Stomach smooth muscle (tissue), 2 donors: ENCODE results near the gene BANF1.

Source experiments
- H3K27ac ChIP-seq: one replicate; pipeline ENCODE4 v1.7.0; 2013; ENCODE audit warnings: mild to moderate bottlenecking, low read length, inconsistent platforms
- H3K27me3 ChIP-seq, 2 donors: one replicate each; pipeline ENCODE4 v1.7.0; 2013; ENCODE audit warnings: low read length in 2 of 2; ENCODE audit not compliant: insufficient read depth in 2 of 2, control insufficient read depth in 1 of 2
- H3K36me3 ChIP-seq, 2 donors: one replicate each; pipeline ENCODE4 v1.7.0; 2013; ENCODE audit warnings: low read length in 2 of 2; ENCODE audit not compliant: control insufficient read depth in 2 of 2, insufficient read depth in 2 of 2
- H3K4me1 ChIP-seq: one replicate; pipeline ENCODE4 v1.7.0; 2013; ENCODE audit warnings: low read length; ENCODE audit not compliant: control insufficient read depth, insufficient read depth
- H3K4me3 ChIP-seq, 2 donors: one replicate each; pipeline ENCODE4 v1.7.0; 2013; ENCODE audit warnings: low read length in 2 of 2
- H3K9ac ChIP-seq, 2 donors: one replicate each; pipeline ENCODE4 v1.7.0; 2013; ENCODE audit warnings: low read length in 2 of 2, mild to moderate bottlenecking in 1 of 2
- H3K9me3 ChIP-seq, 2 donors: one replicate each; pipeline ENCODE4 v1.7.0; 2013; ENCODE audit warnings: low read length in 2 of 2; ENCODE audit not compliant: control insufficient read depth in 2 of 2
- donor health status: healthy.
- donor health status: Pancreatic carcinoma.

BANF1 gene

GRCh38 chr11:66042227-66042995, 40.1 kb downstream of the BANF1 start:
- Histone ChIP-seq H3K9ac (no peak overlapping the region), H3K27me3 (peaks cover 3 to 8% of the 10 kb centered on the region in 2 donors), H3K9me3 (no peaks in the 10 kb centered on the region), H3K27ac (no peak overlapping the region), H3K36me3 (no peaks in the 10 kb centered on the region), H3K4me1 (peaks cover 6% of the 10 kb centered on the region), H3K4me3 (no peak overlapping the region)

- peaks cover 3 to 17% of the 10 kb centered on the region in 2 donors for H3K27me3 ChIP-seq
- no peak overlapping the region for H3K4me3 ChIP-seq
- H3K9ac ChIP-seq = no peak overlapping the region
- H3K36me3 ChIP-seq = no peaks in the 10 kb centered on the region
- H3K27ac ChIP-seq = no peak overlapping the region
- no peaks in the 10 kb centered on the region for H3K9me3 ChIP-seq
- H3K4me1 ChIP-seq = peaks cover 6% of the 10 kb centered on the region
Observed at GRCh38 chr11:66042996-66043906, 40.9 kb downstream of the BANF1 start.

- Histone ChIP-seq H3K36me3 (no peaks in the 10 kb centered on the region), H3K27ac (no peak overlapping the region), H3K27me3 (peaks cover 6 to 23% of the 10 kb centered on the region in 2 donors), H3K4me3 (no peak overlapping the region), H3K9ac (no peak overlapping the region), H3K9me3 (no peaks in the 10 kb centered on the region), H3K4me1 (peaks cover 8% of the 10 kb centered on the region)
Observed at GRCh38 chr11:66044757-66045156, 42.5 kb downstream of the BANF1 start.

GRCh38 chr11:66045177-66045639, 42.9 kb downstream of the BANF1 start:
- Histone ChIP-seq H3K4me1 (peaks cover 8% of the 10 kb centered on the region), H3K36me3 (no peaks in the 10 kb centered on the region), H3K4me3 (no peak overlapping the region), H3K9me3 (no peaks in the 10 kb centered on the region), H3K27me3 (peaks cover 6 to 23% of the 10 kb centered on the region in 2 donors), H3K27ac (no peak overlapping the region), H3K9ac (no peak overlapping the region)

- H3K4me3 ChIP-seq = no peak overlapping the region
- peaks cover 6 to 23% of the 10 kb centered on the region in 2 donors for H3K27me3 ChIP-seq
- peaks cover 17% of the 10 kb centered on the region for H3K4me1 ChIP-seq
- no peaks in the 10 kb centered on the region for H3K9me3 ChIP-seq
- no peak overlapping the region for H3K27ac ChIP-seq
- no peaks in the 10 kb centered on the region for H3K36me3 ChIP-seq
- H3K9ac ChIP-seq = no peak overlapping the region
Observed at GRCh38 chr11:66046901-66047300, 44.6 kb downstream of the BANF1 start.

GRCh38 chr11:66047541-66048365, 45.5 kb downstream of the BANF1 start:
- H3K4me3 ChIP-seq = no peak overlapping the region
- H3K4me1 ChIP-seq = peaks cover 21% of the 10 kb centered on the region
- no peaks in the 10 kb centered on the region for H3K36me3 ChIP-seq
- H3K9ac ChIP-seq = no peak overlapping the region
- H3K27me3 ChIP-seq = peaks cover 6 to 23% of the 10 kb centered on the region in 2 donors
- H3K9me3 ChIP-seq = no peaks in the 10 kb centered on the region
- no peak overlapping the region for H3K27ac ChIP-seq

GRCh38 chr11:66048547-66049323, 46.4 kb downstream of the BANF1 start, which contains the start of gene GAL3ST3:
GAL3ST3 (minus strand) TSS chr11:66049161; CDS start chr11:66045415, 3,746 bp downstream.
- H3K9ac ChIP-seq = no peak within 1 kb of the TSS
- H3K4me1 ChIP-seq = peaks cover 30% of the 10 kb centered on the region

GRCh38 chr11:66050581-66051231, 48.4 kb downstream of the BANF1 start:
- Histone ChIP-seq H3K27ac (peak overlapping the region; percentile 79), H3K9me3 (no peaks in the 10 kb centered on the region), H3K36me3 (peaks cover 4 to 8% of the 10 kb centered on the region in 2 donors), H3K27me3 (peaks cover 6 to 23% of the 10 kb centered on the region in 2 donors), H3K9ac (peak overlapping the region in 1 of 2 donors; percentile 89), H3K4me1 (peaks cover 24% of the 10 kb centered on the region), H3K4me3 (no peak overlapping the region)

More at GRCh38 chr11:66048547-66049323, 46.4 kb downstream of the BANF1 start, which contains the start of gene GAL3ST3:
- H3K9me3 ChIP-seq = no peaks in the 10 kb centered on the region
- H3K27ac ChIP-seq = no peak within 1 kb of the TSS
- H3K36me3 ChIP-seq = no peaks in the 10 kb centered on the region
- no peak within 1 kb of the TSS for H3K4me3 ChIP-seq
- peaks cover 6 to 23% of the 10 kb centered on the region in 2 donors for H3K27me3 ChIP-seq

- peak overlapping the region; percentile 82 to 89 for H3K9ac ChIP-seq
- peak overlapping the region; percentile 98 to 99 for H3K4me3 ChIP-seq
- H3K27ac ChIP-seq = peak overlapping the region; percentile 79
- H3K9me3 ChIP-seq = no peaks in the 10 kb centered on the region
- peaks cover 4 to 12% of the 10 kb centered on the region in 2 donors for H3K36me3 ChIP-seq
- peaks cover 6 to 20% of the 10 kb centered on the region in 2 donors for H3K27me3 ChIP-seq
- peaks cover 24% of the 10 kb centered on the region for H3K4me1 ChIP-seq
Observed at GRCh38 chr11:66051371-66051765, 49.1 kb downstream of the BANF1 start.
